ENCODE data around the gene TNRC18. TPM values are rescaled to one million over a fixed set of nuclear protein-coding genes. Genes with fewer than 3 reads are reported as not detected.
A peak's percentile ranks its signal among the peaks of the same experiment; 100 is the strongest.

The TNRC18 gene
- total and polyA plus RNA-seq, 9 of the 15 experiments (the other 6 are each of a cell fraction or from before 2014, with no cell fraction given) = 0.03 to 43.2 (median 18.0) TPM

- 0 out of 3 replicates have a peak, but pooled peaks of 1 of the 2 experiments have one; percentile 30 for TF ChIP-seq CBX3 (IDR thresholded peaks at IDR 0.05; ENCODE audit: borderline replicate concordance in 1 of 2, low read length in 2 of 2)
- TF ChIP-seq, protein P1, sequence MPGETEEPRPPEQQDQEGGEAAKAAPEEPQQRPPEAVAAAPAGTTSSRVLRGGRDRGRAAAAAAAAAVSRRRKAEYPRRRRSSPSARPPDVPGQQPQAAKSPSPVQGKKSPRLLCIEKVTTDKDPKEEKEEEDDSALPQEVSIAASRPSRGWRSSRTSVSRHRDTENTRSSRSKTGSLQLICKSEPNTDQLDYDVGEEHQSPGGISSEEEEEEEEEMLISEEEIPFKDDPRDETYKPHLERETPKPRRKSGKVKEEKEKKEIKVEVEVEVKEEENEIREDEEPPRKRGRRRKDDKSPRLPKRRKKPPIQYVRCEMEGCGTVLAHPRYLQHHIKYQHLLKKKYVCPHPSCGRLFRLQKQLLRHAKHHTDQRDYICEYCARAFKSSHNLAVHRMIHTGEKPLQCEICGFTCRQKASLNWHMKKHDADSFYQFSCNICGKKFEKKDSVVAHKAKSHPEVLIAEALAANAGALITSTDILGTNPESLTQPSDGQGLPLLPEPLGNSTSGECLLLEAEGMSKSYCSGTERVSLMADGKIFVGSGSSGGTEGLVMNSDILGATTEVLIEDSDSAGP (CRISPR knock-in tag; IDR thresholded peaks at IDR 0.05) = no peak
- TF ChIP-seq HSF4 (CRISPR knock-in tag; IDR thresholded peaks at IDR 0.05; ENCODE audit: borderline replicate concordance) = peak; percentile 65; the same call in 1 of the 2 replicates
- peak in 1 of 2 experiments; percentile 41; a peak in 3 of 4 replicates for TF ChIP-seq RAD21 (CRISPR knock-in tag; conservative IDR thresholded peaks at IDR 0.05 in 1 of 2, IDR thresholded peaks at IDR 0.05 in 1 of 2)
- TF ChIP-seq ZFP36 (IDR thresholded peaks at IDR 0.05; ENCODE audit: low read depth, low read length, partially characterized antibody) = peak; percentile 95
- peak; percentile 67; the same call in 1 of the 2 replicates for TF ChIP-seq GATAD2B (IDR thresholded peaks at IDR 0.05; ENCODE audit: borderline replicate concordance)
- peak in 1 of 2 experiments; percentile 33; a peak in 1 of 4 replicates for TF ChIP-seq MAZ (CRISPR knock-in tag; conservative IDR thresholded peaks at IDR 0.05 in 1 of 2, IDR thresholded peaks at IDR 0.05 in 1 of 2)
- TF ChIP-seq CREB3 (tag; conservative IDR thresholded peaks at IDR 0.05; ENCODE audit: low read depth) = 0 out of 2 replicates have a peak, but pooled peaks have one; percentile 46
- peak; percentile 88 for TF ChIP-seq POLR2H (tag; IDR thresholded peaks at IDR 0.05; ENCODE audit: low read depth)
- TF ChIP-seq, protein P2, sequence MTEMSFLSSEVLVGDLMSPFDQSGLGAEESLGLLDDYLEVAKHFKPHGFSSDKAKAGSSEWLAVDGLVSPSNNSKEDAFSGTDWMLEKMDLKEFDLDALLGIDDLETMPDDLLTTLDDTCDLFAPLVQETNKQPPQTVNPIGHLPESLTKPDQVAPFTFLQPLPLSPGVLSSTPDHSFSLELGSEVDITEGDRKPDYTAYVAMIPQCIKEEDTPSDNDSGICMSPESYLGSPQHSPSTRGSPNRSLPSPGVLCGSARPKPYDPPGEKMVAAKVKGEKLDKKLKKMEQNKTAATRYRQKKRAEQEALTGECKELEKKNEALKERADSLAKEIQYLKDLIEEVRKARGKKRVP (CRISPR knock-in tag; IDR thresholded peaks at IDR 0.05) = peak; percentile 96
- peak; percentile 37 for TF ChIP-seq ARID1B (IDR thresholded peaks at IDR 0.05)
- 0 out of 2 replicates have a peak, but pooled peaks have one; percentile 36 for TF ChIP-seq FOXK1 (CRISPR knock-in tag; IDR thresholded peaks at IDR 0.05; ENCODE audit: borderline replicate concordance)
- TF ChIP-seq MTA3 (IDR thresholded peaks at IDR 0.05; ENCODE audit: borderline replicate concordance) = peak; percentile 65
- TF ChIP-seq, protein P3, sequence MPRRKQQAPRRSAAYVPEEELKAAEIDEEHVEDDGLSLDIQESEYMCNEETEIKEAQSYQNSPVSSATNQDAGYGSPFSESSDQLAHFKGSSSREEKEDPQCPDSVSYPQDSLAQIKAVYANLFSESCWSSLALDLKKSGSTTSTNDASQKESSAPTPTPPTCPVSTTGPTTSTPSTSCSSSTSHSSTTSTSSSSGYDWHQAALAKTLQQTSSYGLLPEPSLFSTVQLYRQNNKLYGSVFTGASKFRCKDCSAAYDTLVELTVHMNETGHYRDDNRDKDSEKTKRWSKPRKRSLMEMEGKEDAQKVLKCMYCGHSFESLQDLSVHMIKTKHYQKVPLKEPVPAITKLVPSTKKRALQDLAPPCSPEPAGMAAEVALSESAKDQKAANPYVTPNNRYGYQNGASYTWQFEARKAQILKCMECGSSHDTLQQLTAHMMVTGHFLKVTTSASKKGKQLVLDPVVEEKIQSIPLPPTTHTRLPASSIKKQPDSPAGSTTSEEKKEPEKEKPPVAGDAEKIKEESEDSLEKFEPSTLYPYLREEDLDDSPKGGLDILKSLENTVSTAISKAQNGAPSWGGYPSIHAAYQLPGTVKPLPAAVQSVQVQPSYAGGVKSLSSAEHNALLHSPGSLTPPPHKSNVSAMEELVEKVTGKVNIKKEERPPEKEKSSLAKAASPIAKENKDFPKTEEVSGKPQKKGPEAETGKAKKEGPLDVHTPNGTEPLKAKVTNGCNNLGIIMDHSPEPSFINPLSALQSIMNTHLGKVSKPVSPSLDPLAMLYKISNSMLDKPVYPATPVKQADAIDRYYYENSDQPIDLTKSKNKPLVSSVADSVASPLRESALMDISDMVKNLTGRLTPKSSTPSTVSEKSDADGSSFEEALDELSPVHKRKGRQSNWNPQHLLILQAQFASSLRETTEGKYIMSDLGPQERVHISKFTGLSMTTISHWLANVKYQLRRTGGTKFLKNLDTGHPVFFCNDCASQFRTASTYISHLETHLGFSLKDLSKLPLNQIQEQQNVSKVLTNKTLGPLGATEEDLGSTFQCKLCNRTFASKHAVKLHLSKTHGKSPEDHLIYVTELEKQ (CRISPR knock-in tag; IDR thresholded peaks at IDR 0.05) = 0 out of 2 replicates have a peak, but pooled peaks have one; percentile 14
- TF ChIP-seq HDAC3 (IDR thresholded peaks at IDR 0.05; ENCODE audit: borderline replicate concordance, partially characterized antibody) = no peak
These were observed 5.0 kb upstream of the TNRC18 start (continued) for GRCh38 chr7:5428478-5429252.
